T47D (cell line): ENCODE results near the gene KCNMA1.
A peak's percentile ranks its signal among the peaks of the same experiment; 100 is the strongest.

ENCODE experiments used
- DNase-seq, 2 experiments: peaks; one replicate each; pipeline versions ENCODE4 v3.0.0 to v3.0.0-alpha.2; 2011 to 2012; ENCODE audit warnings: low read depth in 1 of 2, low spot score in 1 of 2
- JUND ChIP-seq: IDR thresholded peaks from 2 replicates; pipeline ENCODE4 v1.6.1; 2012; ENCODE audit warnings: low read depth
- in situ Hi-C: cut with HindIII; loops from 2 replicates; pipeline ENCODE4 v1.10.0; 2016; ENCODE audit warnings: low sequenced_read_pairs, low pct_unique_long_range_greater_than_20kb

KCNMA1 gene

DNA sequence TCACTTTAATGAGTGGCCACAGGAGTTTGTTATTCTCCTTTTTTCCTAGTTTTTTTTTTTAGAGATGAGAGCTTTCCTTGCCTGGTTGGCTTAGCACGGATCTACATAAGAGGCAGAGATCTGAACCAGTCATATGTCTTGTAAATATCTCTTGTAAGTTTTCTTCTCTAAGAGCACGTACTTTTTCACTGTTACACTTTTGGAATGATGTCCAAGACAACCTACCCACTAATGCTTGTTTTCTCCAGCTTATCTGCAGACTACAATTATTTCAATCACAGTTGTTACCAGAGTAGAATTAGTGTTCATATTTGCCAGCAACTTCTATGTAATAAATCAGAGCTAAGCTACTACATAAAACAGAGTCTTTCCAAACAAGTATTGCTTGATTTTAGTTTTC, 444.6 kb downstream of the KCNMA1 start:
- no peak for DNase-seq
- TF ChIP-seq JUND: no peak
- in situ Hi-C loops: no loop called here

DNA sequence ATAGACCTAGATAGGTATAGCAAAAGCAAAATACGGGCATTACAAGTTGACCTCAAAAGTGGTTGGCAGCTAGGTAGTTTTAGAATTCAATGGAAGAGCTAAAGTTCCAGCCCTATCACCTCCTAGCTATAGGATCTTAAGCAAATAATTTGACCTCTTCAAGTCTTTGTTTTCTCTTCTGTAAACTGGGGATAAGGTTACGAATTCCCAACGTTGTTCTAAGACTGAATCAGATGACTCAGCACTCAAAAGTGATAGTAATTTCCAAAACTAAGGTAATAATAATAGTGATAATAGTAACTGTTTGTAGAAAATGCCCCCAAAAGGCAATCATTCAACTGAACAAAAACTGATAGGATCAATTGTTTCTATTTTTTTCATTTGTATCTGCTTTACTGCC, 445.2 kb downstream of the KCNMA1 start:
- in situ Hi-C loops: no loop called here
- no peak for DNase-seq
- TF ChIP-seq JUND: no peak

DNA sequence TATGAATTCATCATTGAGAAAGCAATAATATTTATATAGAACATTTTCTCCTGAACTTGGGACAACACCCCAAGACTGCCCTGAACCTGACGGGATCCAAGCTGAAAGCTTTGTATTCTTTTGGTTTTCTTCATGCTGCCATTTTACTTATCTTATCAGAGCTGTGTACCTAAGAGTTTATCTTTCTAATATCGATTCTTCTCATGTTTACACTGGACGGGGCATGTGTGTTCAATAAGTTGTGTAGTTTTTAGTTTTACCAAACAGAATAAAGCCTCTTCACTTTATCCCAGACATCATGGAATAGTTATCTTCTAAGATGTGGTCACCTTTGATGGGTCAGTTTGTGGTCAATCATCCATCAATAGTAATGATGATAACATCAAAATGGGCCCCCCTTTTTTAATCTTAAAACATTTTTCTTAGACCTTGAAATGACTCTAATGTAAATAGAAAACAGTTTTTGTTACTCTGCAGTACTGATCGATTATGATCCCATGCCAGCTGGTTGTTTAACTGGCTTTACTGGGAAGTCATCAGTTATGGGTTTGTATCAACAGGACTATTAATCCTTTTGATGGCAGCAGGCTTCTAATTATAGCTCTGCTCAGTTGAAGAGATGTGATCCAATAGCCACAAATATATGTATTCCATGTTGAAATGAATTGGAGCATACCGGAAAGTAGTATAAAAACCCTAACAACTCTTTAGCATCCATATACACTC, 446.1 kb downstream of the KCNMA1 start:
- no peak for TF ChIP-seq JUND
- DNase-seq: no peak
- in situ Hi-C loops: no loop called here

DNA sequence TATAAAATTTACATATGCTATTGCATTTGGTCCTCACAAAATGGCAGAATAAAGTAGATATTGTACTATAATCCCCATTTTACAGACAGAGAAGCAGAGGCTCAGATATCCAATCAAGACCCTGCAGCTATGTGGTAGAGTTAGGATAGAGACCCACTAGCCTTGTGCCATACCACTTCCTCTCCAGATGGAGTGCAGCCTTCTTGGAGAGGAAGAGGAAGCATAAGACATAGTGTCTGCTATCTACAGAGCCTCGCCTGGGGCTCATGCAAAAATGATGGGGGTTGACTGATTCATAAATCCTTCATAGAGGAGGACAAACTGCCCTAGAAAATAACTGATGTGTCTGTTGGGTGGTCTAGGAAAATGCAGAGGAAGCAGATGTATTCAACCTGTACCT, 447.3 kb downstream of the KCNMA1 start:
- TF ChIP-seq JUND: no peak
- in situ Hi-C loops: no loop called here
- DNase-seq: no peak

DNA sequence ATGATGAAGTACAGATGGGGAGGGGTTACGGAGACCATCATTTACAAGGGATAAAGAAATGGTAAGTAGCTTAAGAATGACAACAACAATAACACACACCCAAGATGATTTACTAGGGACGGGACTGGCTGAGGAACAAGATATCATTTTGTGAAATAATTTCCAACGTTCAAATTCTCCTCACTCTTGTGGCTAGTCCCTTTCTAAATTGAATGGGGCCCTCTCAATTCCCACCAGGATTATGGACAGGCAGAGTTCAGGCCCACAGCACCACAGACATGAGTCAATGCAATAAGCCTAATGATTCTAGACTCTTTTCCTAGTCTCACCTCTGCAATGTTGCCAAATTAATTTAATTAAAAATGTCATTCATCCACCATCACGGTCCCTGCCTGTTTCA, 448.1 kb downstream of the KCNMA1 start:
- in situ Hi-C loops: no loop called here
- TF ChIP-seq JUND: no peak
- no peak for DNase-seq

DNA sequence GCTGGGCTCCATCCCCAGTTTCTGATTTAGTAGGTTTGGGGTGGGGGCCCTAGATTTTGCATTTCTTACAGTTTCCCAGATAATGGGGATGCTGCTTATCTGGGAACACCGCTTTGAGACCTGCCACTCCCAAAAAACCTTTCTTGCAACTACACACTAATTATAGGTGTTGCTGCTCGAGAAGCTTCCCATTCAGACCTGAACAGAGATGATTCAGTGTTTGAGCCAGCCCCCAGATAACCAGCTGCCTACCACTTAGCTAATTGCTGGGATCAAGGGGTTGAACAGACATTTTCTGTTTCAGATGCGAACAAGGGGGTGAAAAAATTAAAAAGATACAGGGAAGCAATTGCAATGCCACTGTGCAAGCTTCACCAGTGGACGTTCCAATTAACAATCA, 448.5 kb downstream of the KCNMA1 start:
- no peak for DNase-seq
- no peak for TF ChIP-seq JUND
- in situ Hi-C loops: no loop called here

DNA sequence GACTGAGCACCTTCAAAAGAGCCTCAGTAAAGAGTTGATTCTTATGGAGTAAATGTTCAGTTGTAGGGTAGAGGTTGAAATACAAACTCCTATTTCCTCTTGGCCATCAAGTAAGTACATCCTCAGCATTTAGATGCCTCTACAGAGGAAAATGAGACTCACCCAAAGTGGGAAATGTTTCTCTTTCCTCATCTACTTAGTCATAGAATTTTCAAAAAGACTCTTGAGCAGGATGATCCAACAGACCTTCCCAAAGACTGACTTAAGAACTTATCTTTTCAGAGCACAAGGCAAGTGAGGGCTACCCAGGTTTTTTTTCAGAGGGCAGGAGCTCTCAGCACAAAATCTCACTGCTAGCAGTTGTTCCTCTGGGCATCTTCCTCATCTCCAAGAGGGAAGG, 449.1 kb downstream of the KCNMA1 start:
- no peak for TF ChIP-seq JUND
- in situ Hi-C loops: no loop called here
- no peak for DNase-seq

DNA sequence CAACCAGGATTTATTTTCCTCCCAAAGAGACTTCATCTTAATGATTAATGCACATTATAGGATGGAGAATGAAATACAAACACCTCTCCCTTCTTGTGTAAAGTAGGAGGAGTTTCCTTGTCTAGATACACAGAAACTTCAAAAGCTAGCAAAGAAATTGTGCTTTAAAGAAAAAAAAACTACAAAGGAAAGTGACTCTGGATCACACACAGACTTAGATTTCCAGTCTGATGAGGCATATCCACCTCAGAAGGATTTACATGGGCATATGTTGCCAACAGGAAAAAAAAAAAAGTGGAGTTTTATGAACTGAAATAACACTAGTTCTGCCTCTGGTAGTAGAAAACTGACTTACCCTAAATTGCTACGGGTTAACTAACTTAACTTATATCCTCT, 449.6 kb downstream of the KCNMA1 start:
- in situ Hi-C loops: no loop called here
- TF ChIP-seq JUND: no peak
- DNase-seq: no peak

DNA sequence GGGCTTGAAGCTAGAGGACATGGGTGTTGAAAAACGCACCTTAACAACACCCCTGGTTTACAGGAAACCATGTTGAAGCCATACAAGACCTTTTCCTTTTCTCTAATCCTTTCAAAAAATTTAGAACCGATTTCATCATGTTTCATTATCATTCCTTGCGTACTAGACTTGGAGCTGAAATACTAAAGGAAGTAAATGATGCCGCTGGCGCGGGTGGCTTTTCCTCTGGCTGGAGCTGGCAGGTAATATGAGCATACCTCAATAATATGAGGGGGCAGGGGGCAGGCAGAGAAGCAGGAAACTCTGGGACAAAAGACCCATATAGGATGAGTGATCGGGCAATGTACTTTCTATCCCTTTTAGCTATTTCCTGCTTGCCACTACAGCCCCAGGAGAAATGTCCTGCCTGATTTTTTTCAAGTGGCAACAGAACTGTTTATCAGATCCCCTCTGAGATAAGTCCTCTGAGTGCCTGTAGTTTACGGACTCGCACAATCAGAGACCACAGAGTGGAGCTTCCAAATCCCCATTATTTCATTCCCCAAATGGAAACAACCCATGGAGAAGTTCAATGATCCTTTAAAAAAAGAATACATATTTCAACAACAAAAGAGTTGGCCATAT, 450.1 kb downstream of the KCNMA1 start:
- in situ Hi-C loops: no loop called here
- no peak for DNase-seq
- TF ChIP-seq JUND: no peak

DNA sequence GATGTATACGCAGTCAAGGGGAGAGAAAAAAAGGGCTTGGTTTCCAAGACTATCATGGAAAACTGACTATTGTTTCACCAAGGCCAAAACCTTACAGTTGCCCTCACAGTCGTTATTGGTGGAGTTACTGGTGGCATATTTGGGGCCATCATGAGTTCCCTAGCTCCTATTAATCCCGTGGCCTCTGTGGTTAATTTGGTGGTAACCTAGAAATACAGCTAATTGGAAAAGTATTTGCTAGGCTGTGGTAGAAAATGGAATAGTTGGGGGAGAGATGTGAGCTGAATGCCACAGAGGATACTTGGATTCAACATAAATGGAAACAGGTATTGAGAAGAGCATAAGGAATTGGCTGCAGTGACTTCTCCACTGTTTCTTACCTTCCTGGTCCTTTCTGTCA, 450.7 kb downstream of the KCNMA1 start:
- in situ Hi-C loops: no loop called here
- TF ChIP-seq JUND: no peak
- no peak for DNase-seq

DNA sequence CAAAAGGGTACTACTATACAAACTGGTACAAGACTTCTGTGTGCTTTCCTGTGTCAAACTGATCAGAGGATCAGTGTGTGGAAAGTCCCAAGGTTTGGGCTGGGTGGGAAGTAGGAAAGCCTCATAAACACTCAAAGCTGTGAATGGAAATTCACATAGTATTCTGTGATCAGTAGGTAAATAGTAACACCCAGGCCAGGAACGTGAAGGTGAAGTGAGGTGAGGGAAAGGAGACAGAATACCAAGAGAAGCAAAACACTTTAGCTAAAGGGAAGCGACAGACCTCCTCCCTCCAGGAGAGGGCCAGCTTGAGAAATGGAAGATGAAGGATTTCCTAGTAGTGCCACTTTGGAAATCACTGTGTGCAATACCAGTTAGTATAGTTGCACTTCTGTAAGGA, 451.9 kb downstream of the KCNMA1 start:
- in situ Hi-C loops: no loop called here
- TF ChIP-seq JUND: no peak
- DNase-seq: peak in 1 of 2 experiments; percentile 63

DNA sequence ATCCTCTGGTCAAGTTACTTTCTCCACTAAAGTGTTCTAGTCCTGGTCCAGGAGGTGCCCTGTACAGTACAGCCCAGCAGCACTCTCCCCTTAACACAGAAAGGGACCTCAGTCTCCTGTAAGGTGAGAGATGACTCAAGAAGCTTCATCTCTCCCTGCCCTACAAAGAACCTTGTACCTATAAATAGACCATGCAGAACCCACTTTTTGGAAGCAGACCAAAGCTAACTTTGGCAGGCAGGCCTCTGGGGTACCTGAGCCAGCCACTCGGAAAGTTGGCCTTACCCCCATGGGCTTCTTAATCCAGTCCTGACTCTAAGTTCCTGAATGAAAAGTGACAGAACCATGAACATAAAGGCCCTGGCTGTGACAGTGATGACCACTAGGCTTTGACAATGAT, 454.8 kb downstream of the KCNMA1 start:
- no peak for DNase-seq
- in situ Hi-C loops: no loop called here
- no peak for TF ChIP-seq JUND

DNA sequence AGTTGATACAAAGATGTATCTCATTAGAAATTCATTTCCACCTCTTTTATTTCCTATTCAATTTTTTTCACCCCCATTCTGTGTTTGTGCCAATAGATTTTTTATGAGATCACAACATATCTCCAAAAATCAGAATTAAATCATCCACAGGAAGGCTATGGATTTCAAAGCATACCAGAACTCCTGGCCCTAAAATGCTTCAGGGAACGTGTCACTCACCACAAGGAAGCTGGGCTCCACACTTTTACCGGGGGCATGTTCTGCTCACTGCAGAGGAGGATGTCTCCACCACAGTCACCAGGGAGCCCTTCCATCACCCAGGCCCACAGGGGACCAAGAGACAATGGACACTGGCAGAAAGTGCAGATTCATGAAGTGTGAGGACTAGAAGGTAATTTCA, 456.8 kb downstream of the KCNMA1 start:
- TF ChIP-seq JUND: no peak
- no peak for DNase-seq
- in situ Hi-C loops: no loop called here

DNA sequence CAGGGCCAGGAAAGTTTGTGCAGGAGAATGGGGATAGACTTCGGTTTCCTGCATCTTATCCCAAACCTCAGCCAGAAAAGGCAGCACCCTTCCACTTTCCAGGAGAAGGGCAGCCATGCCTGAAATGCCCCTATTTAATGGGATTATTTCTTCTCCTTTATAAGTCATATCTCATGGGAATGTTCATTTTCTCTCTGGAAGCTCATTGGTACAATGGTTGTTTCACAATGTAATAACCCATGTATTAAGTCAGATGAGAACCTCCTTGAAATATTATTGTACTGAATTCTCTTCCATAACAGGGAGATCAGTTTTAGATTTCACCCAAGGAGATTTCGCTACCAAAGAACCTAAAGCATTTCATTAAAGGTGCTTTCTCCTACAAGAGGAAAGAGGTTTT, 457.5 kb downstream of the KCNMA1 start:
- DNase-seq: no peak
- in situ Hi-C loops: no loop called here
- no peak for TF ChIP-seq JUND
